IPS-20b (cell line): ENCODE results near the gene PUS10.
"Not testable (repeated sequence)": the region's sequence is repeated elsewhere in the genome, so short reads cannot be mapped to it uniquely, and the experiment has no call there.

ENCODE experiments used
- H3K27ac ChIP-seq: one replicate; pipeline ENCODE4 v1.5.1; 2013; ENCODE audit warnings: low read length
- H3K27me3 ChIP-seq: 2 replicates; pipeline ENCODE4 v1.6.1; 2013; ENCODE audit warnings: mild to moderate bottlenecking, low read length, inconsistent platforms; ENCODE audit not compliant: insufficient read depth
- H3K36me3 ChIP-seq: 2 replicates; pipeline ENCODE4 v1.6.1; 2013; ENCODE audit warnings: low read depth, mild to moderate bottlenecking, inconsistent platforms, low read length, moderate library complexity; ENCODE audit not compliant: insufficient read depth
- H3K4me1 ChIP-seq: 2 replicates; pipeline ENCODE4 v1.6.1; 2013; ENCODE audit warnings: mild to moderate bottlenecking, control low read depth, inconsistent platforms, low read length, moderate library complexity; ENCODE audit not compliant: insufficient read depth
- H3K4me3 ChIP-seq: 2 replicates; pipeline ENCODE4 v1.5.1; 2013; ENCODE audit warnings: mild to moderate bottlenecking, low read length, inconsistent platforms
- H3K9ac ChIP-seq: 2 replicates; pipeline ENCODE4 v1.6.1; 2013; ENCODE audit warnings: low read depth, mild to moderate bottlenecking, inconsistent platforms, low read length, moderate library complexity
- H3K9me3 ChIP-seq: 2 replicates; pipeline ENCODE4 v1.6.1; 2013; ENCODE audit warnings: mild to moderate bottlenecking, low read depth, low read length, inconsistent platforms; ENCODE audit not compliant: insufficient read depth

The PUS10 gene

DNA sequence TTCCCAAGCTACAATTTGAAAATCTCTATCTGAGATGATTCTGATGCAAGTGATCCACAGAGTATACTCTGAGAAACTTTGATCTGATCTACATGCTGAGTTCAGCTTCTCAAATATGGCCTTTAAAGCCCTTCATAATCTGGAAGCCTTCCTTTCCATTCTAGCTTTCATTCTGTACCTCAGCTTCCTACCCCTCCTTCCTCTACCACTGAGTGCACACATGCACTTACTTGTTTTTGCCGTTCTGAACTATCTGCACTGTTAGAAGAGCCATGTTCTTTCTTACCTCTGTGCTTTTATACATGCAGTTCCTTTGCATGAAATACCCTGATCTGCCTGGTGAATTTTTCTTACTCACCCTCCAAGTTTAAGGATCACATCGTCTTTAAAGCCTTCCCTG lies 111.7 kb downstream of the PUS10 start:
- Histone ChIP-seq H3K36me3 (no peaks in the 10 kb centered on the region), H3K27me3 (no peaks in the 10 kb centered on the region)

GRCh38 chr2:60905867-60906266 lies 112.2 kb downstream of the PUS10 start:
- not testable (repeated sequence) for H3K36me3 ChIP-seq, H3K27me3 ChIP-seq, H3K27ac ChIP-seq, H3K9ac ChIP-seq, H3K4me3 ChIP-seq, H3K4me1 ChIP-seq, H3K9me3 ChIP-seq

More for the DNA sequence above, 111.7 kb downstream of the PUS10 start:
- Histone ChIP-seq H3K4me1 (no peaks in the 10 kb centered on the region), H3K27ac (no peak overlapping the region), H3K9me3 (no peaks in the 10 kb centered on the region), H3K9ac (no peak overlapping the region), H3K4me3 (no peak overlapping the region)

GRCh38 chr2:60901296-60901695 lies 116.8 kb downstream of the PUS10 start:
- H3K36me3 ChIP-seq, H3K4me3 ChIP-seq, H3K4me1 ChIP-seq, H3K27ac ChIP-seq, H3K9ac ChIP-seq, H3K27me3 ChIP-seq, H3K9me3 ChIP-seq: not testable (repeated sequence)

DNA sequence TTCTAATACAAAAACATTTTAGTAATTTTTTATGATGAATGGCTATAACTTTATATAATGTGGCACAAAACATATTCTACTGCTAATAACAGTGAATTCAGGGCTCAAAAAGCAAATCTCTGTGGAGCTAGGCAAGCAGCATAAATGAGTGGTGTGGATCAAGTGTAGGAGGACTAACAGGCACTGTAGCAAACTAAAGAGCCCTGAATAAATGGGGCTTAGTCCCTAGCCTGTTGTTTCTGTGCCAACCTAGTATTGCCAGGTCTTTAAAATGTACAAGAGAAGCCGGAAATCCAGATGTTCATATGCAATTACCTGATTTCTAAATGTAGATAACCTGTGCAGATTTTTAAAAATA lies 118.2 kb downstream of the PUS10 start:
- Histone ChIP-seq H3K36me3 (peaks cover 3% of the 10 kb centered on the region; the same call in 1 of the 2 replicates), H3K27me3 (no peaks in the 10 kb centered on the region), H3K9ac (no peak overlapping the region), H3K27ac (no peak overlapping the region), H3K4me1 (no peaks in the 10 kb centered on the region), H3K9me3 (no peaks in the 10 kb centered on the region), H3K4me3 (no peak overlapping the region)

- no peaks in the 10 kb centered on the region for H3K9me3 ChIP-seq
- no peaks in the 10 kb centered on the region for H3K4me1 ChIP-seq
- peaks cover 6% of the 10 kb centered on the region; the same call in 1 of the 2 replicates for H3K36me3 ChIP-seq
- H3K27me3 ChIP-seq = no peaks in the 10 kb centered on the region
- no peak overlapping the region for H3K27ac ChIP-seq
- no peak overlapping the region for H3K9ac ChIP-seq
- no peak overlapping the region for H3K4me3 ChIP-seq
Measured at GRCh38 chr2:60899230-60899891, 118.7 kb downstream of the PUS10 start.

- H3K36me3 ChIP-seq = peaks cover 11% of the 10 kb centered on the region; the same call in 1 of the 2 replicates
- no peak overlapping the region for H3K27ac ChIP-seq
- no peak overlapping the region for H3K4me3 ChIP-seq
- H3K4me1 ChIP-seq = no peaks in the 10 kb centered on the region
- no peak overlapping the region for H3K9ac ChIP-seq
- H3K27me3 ChIP-seq = no peaks in the 10 kb centered on the region
- no peaks in the 10 kb centered on the region for H3K9me3 ChIP-seq
Measured at GRCh38 chr2:60898567-60898966, 119.5 kb downstream of the PUS10 start.
